GM19438 (cell line): ENCODE results near the gene NOP9.

Experiments
- ATAC-seq: cut with Tn5 transposase; IDR thresholded peaks from one replicate; pipeline ENCODE4 v1.9.1; 2021; ENCODE audit warnings: low read depth; ENCODE audit not compliant: unreplicated experiment

The NOP9 gene

GRCh38 chr14:24307575-24308341 lies 8.1 kb downstream of the NOP9 start, which contains the start of gene CIDEB:
CIDEB (minus strand) TSS chr14:24307977; CDS start chr14:24307858, 119 bp downstream.
- ATAC-seq: no peak

- no peak for ATAC-seq
These were observed 8.9 kb downstream of the NOP9 start for GRCh38 chr14:24308342-24309124.

GRCh38 chr14:24309538-24310264 lies 10.1 kb downstream of the NOP9 start, which contains the start of gene LTB4R2:
LTB4R2 (plus strand) TSS chr14:24310140; CDS start chr14:24310665, 525 bp downstream.
- no peak for ATAC-seq

- no peak for ATAC-seq
These were observed 10.6 kb downstream of the NOP9 start for GRCh38 chr14:24310265-24310645.

GRCh38 chr14:24310646-24311604 lies 11.3 kb downstream of the NOP9 start, which contains the start of gene LTB4R:
LTB4R (plus strand) TSS chr14:24311502; CDS start chr14:24315652, 4,150 bp downstream.
- ATAC-seq: peak; percentile 66

GRCh38 chr14:24311837-24312615 lies 12.4 kb downstream of the NOP9 start:
- ATAC-seq: no peak

- no peak for ATAC-seq
These were observed 13.3 kb downstream of the NOP9 start for GRCh38 chr14:24312736-24313507.

GRCh38 chr14:24313913-24314312 lies 14.3 kb downstream of the NOP9 start:
- no peak for ATAC-seq

GRCh38 chr14:24314377-24315193 lies 14.9 kb downstream of the NOP9 start:
- ATAC-seq: no peak

- no peak for ATAC-seq
These were observed 15.7 kb downstream of the NOP9 start for GRCh38 chr14:24315243-24315806.

GRCh38 chr14:24315807-24316596 lies 16.4 kb downstream of the NOP9 start:
- ATAC-seq: no peak

GRCh38 chr14:24316597-24316950 lies 16.9 kb downstream of the NOP9 start:
- no peak for ATAC-seq

GRCh38 chr14:24317141-24317928 lies 17.7 kb downstream of the NOP9 start:
- no peak for ATAC-seq

- ATAC-seq: no peak
These were observed 21.7 kb downstream of the NOP9 start for GRCh38 chr14:24321212-24321975.

GRCh38 chr14:24322672-24323071 lies 23.0 kb downstream of the NOP9 start:
- ATAC-seq: no peak
